T-helper 2 cell treated with Interferon-gamma antibody and Interleukin-4, amounts not matched to agents 5 μg/mL and 100 μg/mL, for 36 hours (primary cell): ENCODE data around the gene ADCY2.

ENCODE experiments used
- DNase-seq: peaks from one replicate; pipeline ENCODE4 v3.0.0; 2021; ENCODE audit warnings: low spot score
- H3K27ac Mint-ChIP-seq: one replicate; pipeline ENCODE4 v1.8.0; 2021; ENCODE audit warnings: mild to moderate bottlenecking, mixed read lengths
- H3K27me3 Mint-ChIP-seq: one replicate; pipeline ENCODE4 v1.8.0; 2021; ENCODE audit warnings: low read depth, mixed read lengths
- H3K36me3 Mint-ChIP-seq: one replicate; pipeline ENCODE4 v1.8.0; 2021; ENCODE audit warnings: low read depth, mixed read lengths
- H3K4me1 Mint-ChIP-seq: one replicate; pipeline ENCODE4 v1.8.0; 2021; ENCODE audit warnings: low read depth, mixed read lengths
- H3K4me3 Mint-ChIP-seq: one replicate; pipeline ENCODE4 v1.8.0; 2022; ENCODE audit warnings: mild to moderate bottlenecking, moderate library complexity, mixed read lengths
- H3K9me3 Mint-ChIP-seq: one replicate; pipeline ENCODE4 v1.8.0; 2021; ENCODE audit warnings: mixed read lengths

The ADCY2 gene

GRCh38 chr5:7787770-7788169 is 391.8 kb downstream of the ADCY2 start:
- Mint-ChIP-seq H3K4me1 (no peaks in the 10 kb centered on the region), H3K27ac (no peak overlapping the region), H3K27me3 (peaks cover 15% of the 10 kb centered on the region)

GRCh38 chr5:7789567-7789966 is 393.6 kb downstream of the ADCY2 start:
- Mint-ChIP-seq H3K9me3 (no peaks in the 10 kb centered on the region), H3K27ac (no peak overlapping the region), H3K4me3 (no peak overlapping the region)

More at GRCh38 chr5:7787770-7788169, 391.8 kb downstream of the ADCY2 start:
- no peak for DNase-seq
- no peak overlapping the region for H3K4me3 Mint-ChIP-seq
- H3K9me3 Mint-ChIP-seq, result no peaks in the 10 kb centered on the region
- no peaks in the 10 kb centered on the region for H3K36me3 Mint-ChIP-seq

GRCh38 chr5:7793895-7794294 is 398.0 kb downstream of the ADCY2 start:
- Mint-ChIP-seq H3K36me3 (no peaks in the 10 kb centered on the region), H3K4me1 (no peaks in the 10 kb centered on the region), H3K27ac (no peak overlapping the region), H3K9me3 (no peaks in the 10 kb centered on the region), H3K4me3 (no peak overlapping the region), H3K27me3 (peaks cover 2% of the 10 kb centered on the region)
- no peak for DNase-seq

More at GRCh38 chr5:7789567-7789966, 393.6 kb downstream of the ADCY2 start:
- H3K4me1 Mint-ChIP-seq, result no peaks in the 10 kb centered on the region
- DNase-seq, result no peak
- peaks cover 8% of the 10 kb centered on the region for H3K27me3 Mint-ChIP-seq
- no peaks in the 10 kb centered on the region for H3K36me3 Mint-ChIP-seq

GRCh38 chr5:7794311-7794710 is 398.4 kb downstream of the ADCY2 start:
- no peak overlapping the region for H3K4me3 Mint-ChIP-seq
- H3K4me1 Mint-ChIP-seq, result no peaks in the 10 kb centered on the region
- H3K9me3 Mint-ChIP-seq, result no peaks in the 10 kb centered on the region
- H3K27me3 Mint-ChIP-seq, result peaks cover 2% of the 10 kb centered on the region
- H3K27ac Mint-ChIP-seq, result no peak overlapping the region
- H3K36me3 Mint-ChIP-seq, result no peaks in the 10 kb centered on the region
- DNase-seq, result no peak

GRCh38 chr5:7794823-7795222 is 398.9 kb downstream of the ADCY2 start:
- no peaks in the 10 kb centered on the region for H3K9me3 Mint-ChIP-seq
- H3K27me3 Mint-ChIP-seq, result peaks cover 2% of the 10 kb centered on the region
- no peaks in the 10 kb centered on the region for H3K4me1 Mint-ChIP-seq
- no peak overlapping the region for H3K27ac Mint-ChIP-seq
- H3K36me3 Mint-ChIP-seq, result no peaks in the 10 kb centered on the region
- DNase-seq, result no peak
- no peak overlapping the region for H3K4me3 Mint-ChIP-seq

GRCh38 chr5:7795306-7795705 is 399.4 kb downstream of the ADCY2 start:
- no peak overlapping the region for H3K4me3 Mint-ChIP-seq
- no peaks in the 10 kb centered on the region for H3K36me3 Mint-ChIP-seq
- H3K9me3 Mint-ChIP-seq, result no peaks in the 10 kb centered on the region
- no peak for DNase-seq
- no peak overlapping the region for H3K27ac Mint-ChIP-seq
- peaks cover 2% of the 10 kb centered on the region for H3K27me3 Mint-ChIP-seq
- H3K4me1 Mint-ChIP-seq, result no peaks in the 10 kb centered on the region

GRCh38 chr5:7801891-7802614 is 406.1 kb downstream of the ADCY2 start:
- no peaks in the 10 kb centered on the region for H3K9me3 Mint-ChIP-seq
- H3K4me1 Mint-ChIP-seq, result no peaks in the 10 kb centered on the region
- H3K4me3 Mint-ChIP-seq, result no peak overlapping the region
- no peaks in the 10 kb centered on the region for H3K27me3 Mint-ChIP-seq
- H3K27ac Mint-ChIP-seq, result no peak overlapping the region
- DNase-seq, result no peak
- no peaks in the 10 kb centered on the region for H3K36me3 Mint-ChIP-seq

- Mint-ChIP-seq H3K4me3 (no peak overlapping the region), H3K36me3 (no peaks in the 10 kb centered on the region), H3K9me3 (no peaks in the 10 kb centered on the region), H3K27ac (no peak overlapping the region), H3K4me1 (no peaks in the 10 kb centered on the region), H3K27me3 (no peaks in the 10 kb centered on the region)
- DNase-seq, result no peak
Observed at GRCh38 chr5:7802855-7803254, 406.9 kb downstream of the ADCY2 start.

GRCh38 chr5:7803937-7804336 is 408.0 kb downstream of the ADCY2 start:
- Mint-ChIP-seq H3K9me3 (no peaks in the 10 kb centered on the region), H3K27me3 (no peaks in the 10 kb centered on the region), H3K4me1 (no peaks in the 10 kb centered on the region), H3K36me3 (no peaks in the 10 kb centered on the region), H3K4me3 (no peak overlapping the region), H3K27ac (no peak overlapping the region)
- DNase-seq, result no peak

- H3K4me3 Mint-ChIP-seq, result no peak overlapping the region
- DNase-seq, result no peak
- peaks cover under 1% of the 10 kb centered on the region for H3K27me3 Mint-ChIP-seq
- no peaks in the 10 kb centered on the region for H3K36me3 Mint-ChIP-seq
- H3K4me1 Mint-ChIP-seq, result no peaks in the 10 kb centered on the region
- H3K9me3 Mint-ChIP-seq, result no peaks in the 10 kb centered on the region
- no peak overlapping the region for H3K27ac Mint-ChIP-seq
Observed at GRCh38 chr5:7805379-7805778, 409.4 kb downstream of the ADCY2 start.

- H3K27me3 Mint-ChIP-seq, result peaks cover 10% of the 10 kb centered on the region
- H3K9me3 Mint-ChIP-seq, result no peaks in the 10 kb centered on the region
- H3K36me3 Mint-ChIP-seq, result no peaks in the 10 kb centered on the region
- H3K4me3 Mint-ChIP-seq, result no peak overlapping the region
- no peak for DNase-seq
- H3K4me1 Mint-ChIP-seq, result no peaks in the 10 kb centered on the region
- no peak overlapping the region for H3K27ac Mint-ChIP-seq
Observed at GRCh38 chr5:7808998-7809397, 413.1 kb downstream of the ADCY2 start.

- Mint-ChIP-seq H3K4me3 (no peak overlapping the region), H3K9me3 (no peaks in the 10 kb centered on the region), H3K36me3 (no peaks in the 10 kb centered on the region), H3K27me3 (peaks cover 13% of the 10 kb centered on the region), H3K4me1 (no peaks in the 10 kb centered on the region), H3K27ac (no peak overlapping the region)
- no peak for DNase-seq
Observed at GRCh38 chr5:7811715-7812114, 415.8 kb downstream of the ADCY2 start.

- Mint-ChIP-seq H3K36me3 (no peaks in the 10 kb centered on the region), H3K27ac (no peak overlapping the region), H3K4me1 (no peaks in the 10 kb centered on the region), H3K27me3 (peaks cover 14% of the 10 kb centered on the region), H3K4me3 (no peak overlapping the region), H3K9me3 (no peaks in the 10 kb centered on the region)
- no peak for DNase-seq
Observed at GRCh38 chr5:7813007-7813406, 417.1 kb downstream of the ADCY2 start.

- no peaks in the 10 kb centered on the region for H3K4me1 Mint-ChIP-seq
- no peak overlapping the region for H3K27ac Mint-ChIP-seq
- no peak for DNase-seq
- H3K36me3 Mint-ChIP-seq, result no peaks in the 10 kb centered on the region
- H3K9me3 Mint-ChIP-seq, result no peaks in the 10 kb centered on the region
- peaks cover 14% of the 10 kb centered on the region for H3K27me3 Mint-ChIP-seq
- H3K4me3 Mint-ChIP-seq, result no peak overlapping the region
Observed at GRCh38 chr5:7813576-7813975, 417.6 kb downstream of the ADCY2 start.

GRCh38 chr5:7814816-7815215 is 418.9 kb downstream of the ADCY2 start:
- Mint-ChIP-seq H3K36me3 (no peaks in the 10 kb centered on the region), H3K4me1 (no peaks in the 10 kb centered on the region), H3K4me3 (no peak overlapping the region), H3K27me3 (peaks cover 14% of the 10 kb centered on the region), H3K27ac (no peak overlapping the region), H3K9me3 (no peaks in the 10 kb centered on the region)
- no peak for DNase-seq
